ENCODE measurements around the gene TKTL2.

DNA sequence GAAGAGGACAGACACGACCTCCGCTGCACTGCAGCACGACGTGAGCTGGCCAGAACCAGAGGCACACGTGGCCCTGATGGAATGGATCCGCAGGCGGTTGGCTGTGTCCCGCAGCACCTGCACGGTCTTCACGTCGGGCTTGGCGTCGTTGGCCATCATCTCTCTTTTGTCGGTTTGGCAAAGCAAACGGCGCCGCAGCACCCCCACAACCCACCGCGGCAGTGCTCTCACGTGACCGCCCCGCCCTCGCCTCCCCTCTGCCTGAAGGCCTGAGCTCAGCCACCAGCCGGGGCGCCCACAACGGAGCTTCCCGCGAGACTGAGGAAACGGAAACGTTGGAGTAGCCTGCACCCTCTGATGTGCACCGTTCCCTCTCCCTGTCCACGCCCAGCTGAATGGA, at the start of gene TKTL2:
- TF ChIP-seq, protein P1, sequence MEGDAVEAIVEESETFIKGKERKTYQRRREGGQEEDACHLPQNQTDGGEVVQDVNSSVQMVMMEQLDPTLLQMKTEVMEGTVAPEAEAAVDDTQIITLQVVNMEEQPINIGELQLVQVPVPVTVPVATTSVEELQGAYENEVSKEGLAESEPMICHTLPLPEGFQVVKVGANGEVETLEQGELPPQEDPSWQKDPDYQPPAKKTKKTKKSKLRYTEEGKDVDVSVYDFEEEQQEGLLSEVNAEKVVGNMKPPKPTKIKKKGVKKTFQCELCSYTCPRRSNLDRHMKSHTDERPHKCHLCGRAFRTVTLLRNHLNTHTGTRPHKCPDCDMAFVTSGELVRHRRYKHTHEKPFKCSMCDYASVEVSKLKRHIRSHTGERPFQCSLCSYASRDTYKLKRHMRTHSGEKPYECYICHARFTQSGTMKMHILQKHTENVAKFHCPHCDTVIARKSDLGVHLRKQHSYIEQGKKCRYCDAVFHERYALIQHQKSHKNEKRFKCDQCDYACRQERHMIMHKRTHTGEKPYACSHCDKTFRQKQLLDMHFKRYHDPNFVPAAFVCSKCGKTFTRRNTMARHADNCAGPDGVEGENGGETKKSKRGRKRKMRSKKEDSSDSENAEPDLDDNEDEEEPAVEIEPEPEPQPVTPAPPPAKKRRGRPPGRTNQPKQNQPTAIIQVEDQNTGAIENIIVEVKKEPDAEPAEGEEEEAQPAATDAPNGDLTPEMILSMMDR (IDR thresholded peaks at IDR 0.05): no peak
- no peak for TF ChIP-seq POLR2A (IDR thresholded peaks at IDR 0.05)

All from adrenal gland (tissue), 5 donors.